Neural crest cell (in vitro differentiated cells): Measurements from ENCODE around the gene C5AR2. TPM values are rescaled to one million over a fixed set of nuclear protein-coding genes. Genes with fewer than 3 reads are reported as not detected.

Experiments
- DNase-seq: peaks from one replicate; pipeline ENCODE4 v3.0.0; 2021; ENCODE audit warnings: low read depth, mixed read lengths, low spot score
- H3K27ac Mint-ChIP-seq: one replicate; pipeline ENCODE4 v1.8.0; 2021; ENCODE audit warnings: mild to moderate bottlenecking, mixed read lengths; ENCODE audit not compliant: unreplicated experiment
- H3K27me3 Mint-ChIP-seq: 2 replicates; pipeline ENCODE4 v1.8.0; 2021; ENCODE audit warnings: low read depth, mild to moderate bottlenecking, mixed read lengths
- H3K36me3 Mint-ChIP-seq: 2 replicates; pipeline ENCODE4 v1.8.0; 2021; ENCODE audit warnings: low read depth, mild to moderate bottlenecking, mixed read lengths
- H3K4me1 Mint-ChIP-seq: 2 replicates; pipeline ENCODE4 v1.8.0; 2021; ENCODE audit warnings: mixed read lengths
- H3K4me3 Mint-ChIP-seq: one replicate; pipeline ENCODE4 v1.8.0; 2021; ENCODE audit warnings: mild to moderate bottlenecking, mixed read lengths
- H3K9me3 Mint-ChIP-seq: 2 replicates; pipeline ENCODE4 v1.8.0; 2021; ENCODE audit warnings: mixed read lengths
- total RNA-seq: library from RNA; stranded (reverse); gene quantifications from 2 replicates; pipeline ENCODE4 v1.2.1, GENCODE V29; 2021
- TF ChIP-seq, protein P1 (sequence below): fragments of 200-600 bp; sonication (generic); conservative IDR thresholded peaks from 2 replicates; pipeline ENCODE4 v1.5.0; 2021; ENCODE audit warnings: antibody characterized with exemption, mild to moderate bottlenecking

Gene C5AR2
- total RNA-seq, 1 donor from 2014 or later = not detected

DNA sequence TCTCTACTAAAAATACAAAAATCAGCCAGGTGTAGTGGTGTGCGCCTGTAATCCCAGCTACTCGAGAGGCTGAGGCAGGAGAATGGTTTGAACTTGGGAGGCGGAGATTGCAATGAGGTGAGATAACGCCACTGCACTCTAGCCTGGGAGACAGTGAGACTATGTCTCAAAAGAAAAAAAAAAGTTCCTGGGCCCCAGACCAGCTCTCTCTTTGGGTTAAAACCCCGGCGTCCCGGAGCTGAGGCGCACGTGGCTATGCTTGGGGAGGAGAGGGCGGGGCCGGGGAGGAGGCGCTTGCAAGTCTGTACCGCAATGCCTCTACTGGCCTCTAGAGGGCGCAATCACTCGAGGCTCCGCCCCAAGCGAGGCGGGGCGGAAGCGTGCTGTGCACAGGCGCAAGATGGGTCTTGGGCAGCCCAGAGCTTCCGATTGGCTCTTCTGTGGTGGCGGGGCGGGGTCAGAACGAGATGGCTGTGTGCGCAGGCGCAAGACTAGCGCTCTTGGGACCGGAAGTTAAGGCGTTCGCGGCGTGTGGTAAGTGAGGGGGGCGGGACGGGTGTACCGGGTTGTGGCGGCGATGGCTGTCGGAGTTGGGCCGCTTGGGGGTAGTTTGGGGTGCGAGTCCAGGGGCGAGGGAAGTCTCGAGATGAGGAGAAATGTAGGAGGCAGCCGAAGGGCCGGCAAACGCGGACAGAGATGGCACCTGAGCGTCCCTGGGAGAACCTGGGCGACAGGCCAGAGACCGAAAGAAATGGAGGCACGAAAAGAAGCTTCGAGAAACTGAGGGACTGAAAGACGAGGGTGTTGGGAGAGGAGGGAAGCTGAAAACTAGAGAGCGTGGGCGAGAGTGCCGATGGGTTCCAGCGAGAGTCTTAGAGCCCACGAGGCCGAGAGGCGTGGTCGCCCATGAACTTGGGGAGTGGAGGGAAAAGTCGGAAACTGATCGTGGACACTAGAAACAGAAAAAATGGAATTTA lies 17.1 kb downstream of the C5AR2 start, which contains the start of gene DHX34:
DHX34 (plus strand) TSS at position 497 of the 977 bp plus-strand sequence. CDS start 3,716 bp downstream, outside the sequence.
- peak; percentile 99 for DNase-seq
- H3K36me3 Mint-ChIP-seq = peaks cover 25% of the 10 kb centered on the region
- peak within 1 kb of the TSS; percentile 99 for H3K4me3 Mint-ChIP-seq
- H3K9me3 Mint-ChIP-seq = peaks cover 2% of the 10 kb centered on the region
- peaks cover 36% of the 10 kb centered on the region for H3K4me1 Mint-ChIP-seq
- H3K27me3 Mint-ChIP-seq = no peaks in the 10 kb centered on the region
- TF ChIP-seq, protein P1, sequence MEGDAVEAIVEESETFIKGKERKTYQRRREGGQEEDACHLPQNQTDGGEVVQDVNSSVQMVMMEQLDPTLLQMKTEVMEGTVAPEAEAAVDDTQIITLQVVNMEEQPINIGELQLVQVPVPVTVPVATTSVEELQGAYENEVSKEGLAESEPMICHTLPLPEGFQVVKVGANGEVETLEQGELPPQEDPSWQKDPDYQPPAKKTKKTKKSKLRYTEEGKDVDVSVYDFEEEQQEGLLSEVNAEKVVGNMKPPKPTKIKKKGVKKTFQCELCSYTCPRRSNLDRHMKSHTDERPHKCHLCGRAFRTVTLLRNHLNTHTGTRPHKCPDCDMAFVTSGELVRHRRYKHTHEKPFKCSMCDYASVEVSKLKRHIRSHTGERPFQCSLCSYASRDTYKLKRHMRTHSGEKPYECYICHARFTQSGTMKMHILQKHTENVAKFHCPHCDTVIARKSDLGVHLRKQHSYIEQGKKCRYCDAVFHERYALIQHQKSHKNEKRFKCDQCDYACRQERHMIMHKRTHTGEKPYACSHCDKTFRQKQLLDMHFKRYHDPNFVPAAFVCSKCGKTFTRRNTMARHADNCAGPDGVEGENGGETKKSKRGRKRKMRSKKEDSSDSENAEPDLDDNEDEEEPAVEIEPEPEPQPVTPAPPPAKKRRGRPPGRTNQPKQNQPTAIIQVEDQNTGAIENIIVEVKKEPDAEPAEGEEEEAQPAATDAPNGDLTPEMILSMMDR = peak; percentile 100
- peak within 1 kb of the TSS; percentile 86 for H3K27ac Mint-ChIP-seq

DNA sequence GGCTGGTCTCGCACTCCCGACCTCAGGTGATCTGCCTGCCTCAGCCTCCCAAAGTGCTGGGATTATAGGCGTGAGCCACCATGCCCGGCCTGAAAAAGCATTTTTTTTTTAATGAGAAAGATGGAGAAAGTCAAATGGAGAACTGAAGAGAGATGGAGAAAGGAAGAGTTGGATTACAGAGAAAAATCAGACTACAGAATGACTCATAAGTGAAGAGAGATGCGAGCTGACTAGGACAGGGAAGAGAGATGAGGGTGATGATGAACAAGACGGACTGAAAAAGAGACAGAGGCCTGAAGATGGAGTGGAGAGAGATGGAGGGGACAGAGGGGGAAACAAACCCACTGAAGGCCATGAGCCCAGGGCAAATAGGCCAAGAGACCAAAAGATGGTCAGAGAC lies 18.7 kb downstream of the C5AR2 start:
- Mint-ChIP-seq H3K36me3 (peaks cover 32% of the 10 kb centered on the region), H3K27me3 (no peaks in the 10 kb centered on the region), H3K4me3 (peak overlapping the region; percentile 83), H3K4me1 (peaks cover 36% of the 10 kb centered on the region), H3K9me3 (peaks cover 2% of the 10 kb centered on the region), H3K27ac (no peak overlapping the region)
- DNase-seq = no peak
- TF ChIP-seq, protein P1 = no peak

DNA sequence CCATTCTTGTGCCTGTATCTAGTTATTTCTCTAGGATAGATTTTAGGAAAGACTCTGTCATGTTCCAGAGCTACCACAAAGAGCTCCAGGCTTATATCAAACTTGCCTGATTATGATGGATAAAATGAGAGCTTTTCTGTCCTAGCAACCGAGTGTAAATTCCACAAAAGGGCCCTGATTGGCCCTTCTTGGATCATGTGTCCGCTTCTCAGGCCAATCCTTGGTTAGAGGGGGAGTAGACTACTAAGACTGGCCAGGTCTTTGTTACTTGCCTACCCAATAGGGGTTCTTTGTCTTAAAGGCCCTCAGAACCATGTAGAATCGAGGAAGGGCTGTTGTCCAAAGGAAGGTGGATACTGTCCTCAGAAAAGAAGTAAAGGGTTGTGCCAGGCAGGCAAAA lies 19.6 kb downstream of the C5AR2 start:
- Mint-ChIP-seq H3K36me3 (peaks cover 39% of the 10 kb centered on the region), H3K27me3 (no peaks in the 10 kb centered on the region), H3K27ac (no peak overlapping the region), H3K4me3 (peak overlapping the region; percentile 88), H3K9me3 (peaks cover 2% of the 10 kb centered on the region), H3K4me1 (peaks cover 36% of the 10 kb centered on the region)
- DNase-seq = no peak
- TF ChIP-seq, protein P1 = no peak

DNA sequence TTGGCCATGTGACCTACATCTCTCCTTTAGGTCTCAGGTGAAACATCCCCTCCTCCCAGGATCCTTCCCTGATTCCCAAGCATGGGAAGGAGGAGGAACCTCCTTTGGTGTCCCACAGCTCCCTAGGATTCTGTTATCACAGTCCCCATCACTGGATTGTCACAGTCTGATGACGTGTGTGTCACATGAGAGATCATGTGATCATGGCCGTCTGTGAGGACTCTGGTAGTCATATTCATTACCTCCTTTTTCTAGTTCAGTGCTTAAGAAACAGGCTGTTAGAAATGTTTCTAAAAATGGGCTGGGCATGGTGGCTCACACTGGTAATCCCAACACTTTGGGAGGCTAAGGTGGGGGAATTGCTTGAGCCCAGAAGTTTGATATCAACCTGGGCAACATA lies 20.1 kb downstream of the C5AR2 start:
- peaks cover 36% of the 10 kb centered on the region for H3K4me1 Mint-ChIP-seq
- peaks cover 39% of the 10 kb centered on the region for H3K36me3 Mint-ChIP-seq
- peaks cover 2% of the 10 kb centered on the region for H3K9me3 Mint-ChIP-seq
- TF ChIP-seq, protein P1 = no peak
- no peaks in the 10 kb centered on the region for H3K27me3 Mint-ChIP-seq
- peak overlapping the region; percentile 31 for H3K4me3 Mint-ChIP-seq
- DNase-seq = no peak
- H3K27ac Mint-ChIP-seq = no peak overlapping the region

DNA sequence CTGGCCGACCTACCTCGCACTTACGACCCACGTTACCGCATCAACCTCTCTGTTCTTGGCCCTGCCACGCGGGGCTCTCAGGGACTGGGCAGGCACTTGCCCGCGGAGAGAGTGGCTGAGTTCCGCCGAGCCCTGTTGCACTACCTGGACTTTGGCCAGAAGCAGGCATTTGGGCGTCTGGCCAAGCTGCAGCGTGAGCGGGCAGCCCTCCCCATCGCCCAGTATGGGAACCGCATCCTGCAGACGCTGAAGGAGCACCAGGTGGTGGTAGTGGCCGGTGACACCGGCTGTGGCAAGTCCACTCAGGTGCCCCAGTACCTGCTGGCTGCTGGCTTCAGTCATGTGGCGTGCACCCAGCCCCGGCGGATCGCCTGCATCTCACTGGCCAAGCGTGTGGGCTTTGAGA lies 21.3 kb downstream of the C5AR2 start:
- TF ChIP-seq, protein P1 = no peak
- Mint-ChIP-seq H3K36me3 (peaks cover 43% of the 10 kb centered on the region), H3K9me3 (peaks cover 2% of the 10 kb centered on the region), H3K4me3 (no peak overlapping the region), H3K4me1 (peaks cover 36% of the 10 kb centered on the region), H3K27ac (no peak overlapping the region), H3K27me3 (no peaks in the 10 kb centered on the region)
- DNase-seq = no peak
